HG03342 (cell line): ENCODE data around the gene BCAS3.

ENCODE experiments used
- ATAC-seq: cut with Tn5 transposase; IDR thresholded peaks from one replicate; pipeline ENCODE4 v1.9.1; 2021; ENCODE audit warnings: mild to moderate bottlenecking, moderate library complexity; ENCODE audit not compliant: unreplicated experiment

BCAS3 gene

DNA sequence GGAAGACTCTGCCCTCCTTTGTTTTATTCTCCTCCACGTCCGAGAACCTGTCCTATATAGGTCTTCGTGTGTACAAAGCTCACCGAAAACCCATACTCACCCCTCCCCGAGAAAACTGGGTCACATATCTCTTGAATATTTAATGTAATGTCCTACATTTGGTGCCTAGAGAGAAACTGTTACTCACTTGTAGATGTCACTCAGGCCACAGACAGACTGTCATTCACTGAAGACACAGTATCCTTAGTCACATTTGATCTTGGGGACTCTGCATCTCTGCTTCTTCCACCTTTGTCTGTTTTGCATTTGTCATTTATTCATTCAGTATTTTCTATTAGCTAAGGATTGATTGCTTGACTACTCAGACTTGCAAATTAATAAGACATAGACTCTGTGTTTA is 590.2 kb downstream of the BCAS3 start:
- ATAC-seq = no peak

DNA sequence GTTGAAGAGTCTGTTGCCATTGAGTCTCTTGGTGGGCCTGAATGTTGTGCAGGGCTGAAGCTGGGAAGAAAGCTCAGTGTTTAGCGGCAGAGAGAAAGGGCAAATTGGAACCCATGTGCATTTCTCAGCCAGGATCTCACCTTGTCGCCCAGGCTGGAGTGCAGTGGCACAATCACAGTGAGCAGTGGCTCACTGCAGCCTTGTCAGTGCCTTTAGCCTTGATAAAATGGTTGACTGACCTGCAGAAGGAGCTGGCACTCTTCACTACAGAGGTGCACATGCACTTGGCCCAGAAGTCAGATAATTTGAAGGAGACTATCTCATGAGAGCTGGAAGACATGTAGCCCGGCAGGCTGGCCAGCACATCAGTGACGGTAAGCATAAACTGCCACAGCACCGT is 597.7 kb downstream of the BCAS3 start:
- ATAC-seq = no peak

DNA sequence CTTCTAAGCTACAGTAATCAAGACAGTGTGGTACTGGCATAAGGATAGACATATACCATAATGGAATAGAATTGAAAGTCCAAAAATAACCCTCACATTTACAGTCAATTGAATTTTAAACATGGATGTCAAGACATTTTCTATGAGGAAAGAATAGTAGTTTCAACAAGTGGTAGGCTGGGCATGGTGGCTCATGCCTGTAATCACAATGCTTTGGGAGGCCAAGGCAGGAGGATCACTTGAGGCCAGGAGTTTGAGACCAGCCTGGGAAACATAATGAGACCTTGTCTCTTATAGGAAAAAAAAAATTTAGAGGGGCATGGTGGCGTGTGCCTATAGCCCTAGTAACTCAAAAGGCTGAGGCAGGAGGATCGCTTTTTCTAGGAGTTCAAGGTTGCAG is 599.2 kb downstream of the BCAS3 start:
- no peak for ATAC-seq

DNA sequence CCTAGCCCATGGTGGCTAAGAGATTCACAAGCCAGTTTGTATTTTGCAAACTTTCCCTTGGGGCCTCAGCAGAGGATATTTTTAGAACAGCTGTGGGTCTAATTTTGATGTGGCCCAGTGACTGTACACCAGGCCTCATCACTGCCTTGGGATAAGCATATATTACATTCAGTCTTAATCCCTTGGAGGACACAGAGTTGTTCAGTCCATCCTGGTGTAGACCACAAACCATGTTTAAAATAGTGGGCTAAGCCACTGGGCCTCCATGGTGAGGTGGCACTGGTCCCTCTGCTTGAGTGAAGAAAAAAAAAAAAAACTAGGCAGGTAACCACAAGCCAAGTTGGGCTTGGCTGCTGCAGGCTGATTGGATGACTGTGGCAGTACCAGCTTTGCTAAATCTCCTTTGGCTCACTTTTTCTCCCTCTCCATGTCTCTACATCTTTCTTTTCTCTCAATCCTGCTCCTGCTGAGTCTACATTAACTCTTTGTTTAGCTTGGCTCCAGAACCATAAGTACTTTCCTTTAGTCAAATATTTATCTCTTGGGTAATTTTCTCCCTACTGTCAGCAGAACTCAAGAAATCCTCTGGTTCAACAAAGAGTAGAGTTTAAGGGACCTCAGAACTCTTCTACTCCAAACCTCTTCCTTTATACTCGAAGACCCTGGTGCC is 602.0 kb downstream of the BCAS3 start:
- ATAC-seq = no peak

DNA sequence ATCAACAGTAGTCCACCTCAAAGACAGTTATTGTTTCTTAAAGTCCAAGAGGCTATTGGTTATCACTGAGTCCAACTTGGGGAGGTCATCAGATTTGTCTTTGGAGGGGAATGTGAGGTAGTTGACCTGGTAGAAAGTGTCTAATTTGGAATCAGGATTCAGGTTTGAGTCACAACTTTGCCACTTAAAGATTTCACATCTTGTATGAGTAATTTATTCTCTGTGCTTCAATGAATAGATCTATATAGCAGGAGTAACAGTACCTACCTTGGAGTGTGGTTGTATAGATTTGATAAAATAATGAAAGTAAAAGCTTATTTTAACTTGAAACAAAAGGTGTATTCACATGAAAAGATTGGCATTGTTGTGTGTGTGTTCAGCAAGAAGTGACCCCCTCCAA is 602.7 kb downstream of the BCAS3 start:
- no peak for ATAC-seq

DNA sequence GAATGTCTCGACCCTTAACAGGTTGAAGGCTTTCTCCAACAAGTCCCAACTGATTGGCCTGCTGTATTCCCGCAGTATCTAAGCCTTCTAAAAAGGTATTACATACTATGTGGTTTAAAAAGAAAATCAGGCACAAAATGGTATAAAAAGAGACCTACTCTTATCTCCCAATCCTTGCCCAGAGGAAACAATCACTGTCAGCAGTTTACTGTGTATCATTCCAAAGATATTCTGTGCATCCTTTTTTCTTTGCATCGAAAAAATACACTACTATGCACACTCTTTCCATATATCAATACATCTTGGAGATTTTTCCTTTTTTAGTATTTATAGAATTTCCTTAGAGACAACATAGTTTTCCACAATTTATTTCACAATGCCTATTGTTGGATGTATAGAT is 603.2 kb downstream of the BCAS3 start:
- ATAC-seq = no peak

DNA sequence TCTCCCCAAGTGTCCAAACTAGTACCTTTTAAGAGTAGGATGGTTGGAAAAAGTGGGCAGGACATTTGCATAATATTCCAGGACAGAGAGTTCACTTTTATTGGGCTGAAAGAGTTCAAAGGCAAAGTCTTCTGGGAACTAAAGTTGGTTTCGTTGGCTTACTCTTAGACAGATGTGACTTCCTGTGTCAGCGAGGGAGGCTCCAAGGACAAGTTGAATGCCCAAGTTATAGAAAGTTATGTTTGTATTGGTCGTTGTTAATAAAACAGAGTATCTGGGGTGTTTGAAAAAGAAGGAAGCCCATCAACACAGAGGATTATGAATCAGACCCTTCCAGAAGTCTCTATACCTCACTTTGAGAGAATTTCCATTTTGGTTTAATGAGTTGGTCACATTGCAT is 604.7 kb downstream of the BCAS3 start:
- no peak for ATAC-seq

DNA sequence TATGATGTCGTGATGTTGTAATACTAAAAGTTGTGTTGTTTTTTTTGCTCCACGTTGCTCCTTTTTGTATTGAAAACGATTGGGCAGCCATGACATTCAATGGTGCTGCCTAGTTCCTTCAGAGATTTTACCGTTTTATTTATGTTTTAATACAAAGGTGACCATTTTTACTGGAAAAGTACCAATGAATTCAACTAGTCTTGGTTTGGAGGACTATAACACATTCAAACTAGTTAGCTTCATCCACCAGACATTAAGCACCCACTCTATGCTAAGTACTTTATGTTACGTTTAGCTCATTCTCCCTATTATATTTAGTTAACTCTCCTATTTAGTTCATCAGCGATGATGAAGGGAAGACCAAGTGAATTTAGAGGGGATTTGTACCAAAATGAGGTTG is 605.4 kb downstream of the BCAS3 start:
- ATAC-seq = no peak

DNA sequence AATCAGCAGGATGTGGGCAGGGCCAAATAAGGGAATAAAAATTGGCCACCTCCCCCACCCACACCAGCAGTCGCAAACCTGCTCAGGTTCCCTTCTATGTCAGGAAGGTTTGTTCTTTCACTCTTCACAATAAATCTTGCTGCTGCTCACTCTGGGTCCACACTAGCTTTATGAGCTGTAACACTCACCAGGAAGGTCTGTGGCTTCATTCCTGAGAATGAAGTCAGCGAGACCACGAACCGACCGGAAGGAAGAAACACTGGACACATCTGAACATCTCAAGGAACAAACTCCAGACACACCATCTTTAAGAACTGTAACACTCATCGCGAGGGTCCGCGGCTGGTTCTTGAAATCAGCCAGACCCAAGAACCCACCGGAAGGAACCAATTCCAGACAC is 606.5 kb downstream of the BCAS3 start:
- ATAC-seq = no peak

DNA sequence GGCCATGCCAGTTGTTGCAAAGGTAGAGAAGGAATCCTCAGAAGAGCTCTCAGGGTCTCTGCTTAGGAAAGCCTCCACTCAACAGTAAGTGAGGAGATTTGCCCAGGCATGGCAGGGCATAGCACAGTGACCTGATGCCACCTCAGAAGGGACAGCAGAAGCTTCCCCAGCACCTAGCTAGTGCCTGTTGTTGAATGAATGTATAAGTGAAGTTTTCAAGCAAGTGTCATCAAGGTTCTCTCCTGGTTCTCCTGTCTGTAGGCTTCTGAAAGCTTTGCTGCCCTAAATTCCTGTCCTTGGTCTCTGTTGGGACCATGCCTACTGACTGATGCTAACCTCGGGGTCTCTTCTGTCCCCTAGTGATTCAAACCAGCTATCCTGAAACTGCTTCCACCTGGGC is 607.1 kb downstream of the BCAS3 start:
- no peak for ATAC-seq

DNA sequence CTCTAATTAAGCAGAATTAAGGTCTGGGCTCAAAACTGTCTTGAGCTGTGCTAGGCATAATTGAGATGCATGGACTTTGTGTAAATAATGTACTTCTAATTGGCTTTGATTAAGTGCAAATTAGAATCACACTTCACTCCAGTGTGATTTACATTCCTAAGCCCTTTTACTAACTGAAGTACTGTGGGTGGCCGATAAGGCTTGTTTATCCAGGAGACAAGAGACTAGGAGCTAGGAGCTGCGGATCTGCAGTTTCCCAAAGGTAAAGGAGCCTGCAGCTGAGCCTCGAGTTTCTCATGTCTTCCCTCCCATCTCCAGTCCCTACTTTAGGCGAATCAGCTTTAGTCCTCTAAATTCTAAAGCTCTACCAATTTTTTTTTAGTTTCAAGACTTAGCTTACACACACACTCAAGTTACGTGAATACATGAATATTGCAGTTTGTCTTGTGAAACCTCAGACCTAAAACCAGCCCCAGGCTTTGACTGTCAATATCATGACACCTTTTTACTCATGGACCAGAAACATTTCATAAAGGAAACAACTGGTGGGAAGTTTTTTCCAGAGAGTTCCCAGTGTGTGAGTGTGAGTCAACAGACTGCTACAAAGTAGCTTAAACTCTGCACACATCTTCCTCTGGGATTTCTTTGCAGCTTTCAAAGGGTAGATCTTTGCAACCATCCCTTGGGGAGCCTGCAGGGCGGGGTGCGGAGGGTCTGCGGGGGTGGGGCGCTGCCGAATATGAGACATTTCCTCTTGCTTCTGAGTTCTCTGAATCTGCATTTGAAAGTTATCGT is 608.1 kb downstream of the BCAS3 start:
- ATAC-seq = no peak

DNA sequence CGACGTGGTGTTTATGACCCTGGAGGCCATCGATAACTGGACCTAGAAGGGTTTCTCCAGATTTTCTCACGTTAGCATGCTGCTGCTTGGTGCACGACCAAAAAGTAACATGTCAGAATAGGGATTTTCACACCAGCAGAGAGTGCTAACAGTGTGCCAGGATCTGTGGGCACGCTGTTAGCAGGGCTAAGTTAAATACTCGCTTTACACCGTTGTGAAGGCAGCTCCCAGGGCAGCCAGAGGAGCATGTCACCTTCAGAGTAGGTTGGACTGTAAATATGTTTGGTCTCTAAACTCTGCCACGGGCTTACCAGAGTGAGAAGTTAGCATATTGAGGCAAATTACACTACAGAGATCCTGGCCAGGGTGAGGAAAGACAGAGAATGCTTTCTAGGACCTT is 608.8 kb downstream of the BCAS3 start:
- no peak for ATAC-seq

DNA sequence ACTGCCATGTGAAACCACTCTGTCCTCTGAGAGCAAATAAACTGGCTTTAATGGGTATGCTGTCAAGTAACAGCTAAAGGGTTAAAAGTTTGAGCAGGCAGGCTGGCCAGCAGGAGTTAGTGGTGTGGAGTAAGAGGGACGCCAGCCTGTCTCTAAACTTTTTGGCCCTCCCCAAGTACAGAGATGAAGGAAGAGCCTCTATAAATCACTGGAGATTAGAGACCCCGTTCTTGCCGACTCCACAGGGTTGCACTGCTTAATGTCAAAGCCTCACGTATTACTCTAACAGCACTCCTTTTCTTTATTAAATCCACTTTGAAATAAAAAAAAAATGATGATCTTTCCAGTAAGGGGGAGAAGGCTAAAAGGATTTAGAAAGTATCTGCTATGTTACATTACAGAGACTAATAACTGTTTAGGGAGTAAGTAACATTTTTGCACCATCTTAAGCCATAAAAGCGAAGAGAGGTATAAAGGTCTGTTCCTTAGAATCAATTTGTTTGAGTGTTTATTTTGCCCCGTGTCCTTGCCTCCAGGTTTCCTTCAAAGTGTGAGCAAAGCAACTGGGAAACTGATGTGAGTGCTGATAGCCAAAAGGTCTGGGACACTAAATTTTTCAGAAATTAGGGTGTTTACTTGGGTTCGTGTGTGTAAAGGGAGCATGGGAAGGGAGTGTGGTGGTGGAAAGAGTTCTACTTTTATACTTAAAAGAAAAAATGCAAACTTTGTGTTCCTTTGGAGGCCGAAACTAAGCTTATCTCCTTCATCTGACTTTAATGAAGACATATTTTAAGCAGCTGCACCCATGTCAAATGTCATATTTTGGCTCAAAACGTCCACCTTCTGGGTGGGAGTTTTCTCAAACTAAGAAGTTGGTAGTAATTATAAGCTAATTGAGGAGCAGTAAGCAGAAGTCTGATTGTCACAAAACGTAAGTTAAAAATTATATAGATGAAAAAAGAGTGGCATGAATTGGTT is 612.0 kb downstream of the BCAS3 start:
- ATAC-seq = no peak

DNA sequence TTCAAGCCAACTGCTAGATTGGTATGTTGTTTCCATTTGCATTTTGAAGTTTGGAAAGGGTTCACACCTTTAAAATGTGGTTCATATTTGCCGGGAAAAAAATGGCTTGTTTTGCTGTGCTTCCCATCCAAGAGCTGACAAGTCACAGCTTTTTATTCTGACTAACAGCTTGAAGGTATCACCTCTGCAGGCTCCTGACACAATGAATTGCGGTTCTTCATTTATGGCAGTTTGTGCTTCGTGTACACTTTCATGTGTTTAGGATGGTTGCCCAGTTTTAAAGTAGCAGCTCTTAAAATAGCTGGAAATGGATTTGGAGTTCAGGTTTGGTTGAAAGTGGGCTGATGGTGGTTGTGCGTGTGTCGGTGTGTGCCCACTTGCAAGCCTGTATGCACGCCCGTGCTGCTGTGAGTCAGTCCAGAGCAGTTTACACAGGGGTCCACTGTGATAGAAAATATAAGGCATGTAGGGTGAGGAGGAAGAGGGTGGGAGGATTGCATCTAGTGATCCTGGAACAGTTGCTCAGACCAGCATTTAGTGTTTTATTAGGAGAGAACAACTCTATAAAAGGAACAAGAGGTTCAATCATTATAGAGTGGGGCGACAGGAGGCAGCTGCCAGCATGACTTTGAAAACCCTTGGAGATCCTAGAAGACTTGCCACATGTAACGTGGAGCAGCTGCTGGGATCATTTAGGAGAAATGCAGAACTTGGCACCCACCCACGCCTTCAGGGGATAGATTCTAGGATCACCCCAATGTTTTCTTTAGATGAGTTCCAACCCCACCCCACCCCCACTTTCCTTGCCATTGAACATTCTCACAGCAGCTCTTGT is 614.0 kb downstream of the BCAS3 start:
- no peak for ATAC-seq

DNA sequence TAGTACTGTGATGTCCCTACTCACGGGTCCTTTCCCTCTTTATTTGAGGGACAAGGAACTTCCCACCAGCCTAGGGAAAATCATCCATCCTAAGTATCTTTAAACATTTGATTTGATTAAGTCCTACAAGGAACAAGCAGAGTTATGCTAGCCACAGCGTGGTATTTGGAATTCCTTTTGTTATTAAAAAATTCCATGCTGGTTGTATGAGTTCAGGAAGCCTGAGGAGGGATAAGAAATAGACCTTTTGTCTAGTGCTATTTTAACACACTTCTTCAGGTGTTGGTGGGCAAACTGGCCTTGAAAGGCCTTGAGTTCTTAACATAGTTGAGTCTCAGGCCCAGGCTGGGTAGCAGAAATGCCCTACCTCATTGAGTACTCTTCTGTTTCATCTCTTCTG is 616.6 kb downstream of the BCAS3 start:
- ATAC-seq = no peak

DNA sequence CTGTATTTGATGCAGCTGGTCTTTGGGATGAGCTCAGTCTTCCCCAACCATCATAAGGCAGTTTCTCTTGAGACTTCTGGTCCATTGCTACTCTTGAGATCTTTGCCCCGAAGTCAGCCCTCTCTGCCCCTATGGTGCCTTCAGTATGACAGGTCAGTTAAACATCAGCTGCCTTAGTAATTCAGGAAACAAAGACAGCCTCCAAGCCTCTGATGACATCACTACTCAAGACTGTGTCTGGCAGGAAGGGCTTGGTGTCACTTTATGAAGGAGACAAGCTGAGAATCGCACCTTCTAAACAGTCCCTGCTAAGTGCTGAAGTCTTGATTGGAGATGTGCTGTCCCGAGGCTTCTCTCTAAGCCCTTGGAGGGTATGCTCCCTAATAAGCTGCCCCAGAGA is 617.1 kb downstream of the BCAS3 start:
- ATAC-seq = no peak

DNA sequence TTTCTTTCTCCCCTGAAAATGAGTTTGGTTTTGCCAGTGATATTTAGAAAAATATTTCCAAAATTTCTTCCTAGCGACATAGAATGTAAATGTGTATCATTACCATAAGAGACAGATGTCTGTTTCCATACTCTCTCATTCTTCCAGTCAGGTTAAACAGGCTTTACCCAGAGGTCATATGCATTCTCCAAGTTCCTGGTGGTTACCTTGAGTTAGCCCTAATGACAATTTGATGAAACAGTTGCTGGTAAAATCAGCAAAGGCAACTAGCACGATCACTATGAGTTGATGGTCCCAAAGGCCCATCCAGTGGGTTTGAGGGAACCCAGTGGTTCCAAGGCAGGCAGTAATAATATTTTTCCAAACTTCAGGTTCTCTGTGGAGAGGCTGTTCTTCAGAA is 618.4 kb downstream of the BCAS3 start:
- no peak for ATAC-seq

DNA sequence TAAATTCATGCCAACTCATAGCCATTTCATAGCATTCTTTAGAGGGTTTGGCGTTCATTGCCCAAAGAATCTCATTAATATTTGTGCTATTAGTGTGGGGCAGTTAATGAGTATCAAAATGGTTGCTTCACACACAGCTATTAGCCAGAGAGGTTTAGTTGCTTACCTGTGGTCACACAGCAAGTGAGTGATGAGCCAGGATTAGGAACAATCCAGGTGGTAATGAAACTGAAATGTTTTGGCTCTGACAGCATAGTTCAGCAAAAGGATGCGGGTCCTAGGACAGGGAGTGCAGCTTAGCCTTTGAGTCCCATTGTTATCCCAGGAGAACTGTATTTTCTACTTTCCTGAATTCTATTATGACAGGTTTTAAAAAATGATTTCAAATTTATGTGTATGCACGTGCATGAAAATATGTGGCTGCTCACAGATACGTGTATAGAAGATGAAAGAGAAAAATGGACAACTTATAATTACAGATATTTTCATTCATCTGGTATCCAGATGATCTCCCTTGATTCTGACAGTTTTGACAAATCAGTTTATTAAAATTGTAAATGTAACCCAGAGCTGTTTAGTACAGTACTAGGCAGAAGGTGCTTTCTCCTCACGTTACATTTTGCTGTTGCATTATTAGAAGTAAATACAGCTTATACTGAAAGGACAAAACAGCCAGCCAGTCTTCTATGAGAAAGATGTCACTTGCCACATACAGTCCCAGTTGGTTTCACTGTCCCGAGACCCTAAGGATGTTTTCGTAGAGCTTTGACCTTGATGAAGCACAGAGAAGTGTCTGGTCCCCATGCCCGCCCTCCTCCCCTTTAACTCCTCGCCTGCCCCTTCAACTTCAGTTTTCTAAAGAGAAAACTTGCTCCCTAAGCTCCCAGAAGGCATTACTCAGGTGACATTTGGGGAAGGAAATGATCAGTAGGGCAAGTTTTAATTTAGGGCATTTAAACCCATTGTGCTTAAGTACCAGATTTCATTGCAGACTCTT is 622.2 kb downstream of the BCAS3 start:
- no peak for ATAC-seq
